KOPT-K1 (cell line): ENCODE measurements around the gene MEI4.

Experiments
- H3K27ac ChIP-seq: fragments of 200-600 bp; sonication (generic); 2 replicates; pipeline ENCODE4 v1.5.1; 2016; ENCODE audit warnings: antibody characterized with exemption, mild to moderate bottlenecking, low read depth, low read length; ENCODE audit not compliant: poor library complexity, severe bottlenecking
- H3K36me3 ChIP-seq: fragments of 200-600 bp; sonication (generic); 2 replicates; pipeline ENCODE4 v1.5.1; 2017; ENCODE audit warnings: antibody characterized with exemption, mild to moderate bottlenecking, low read length, moderate library complexity; ENCODE audit not compliant: insufficient read depth
- H3K9me3 ChIP-seq: fragments of 200-600 bp; sonication (generic); 2 replicates; pipeline ENCODE4 v1.5.1; 2017; ENCODE audit warnings: antibody characterized with exemption, low read length, mild to moderate bottlenecking; ENCODE audit not compliant: insufficient read depth, poor library complexity, severe bottlenecking

The MEI4 gene

DNA sequence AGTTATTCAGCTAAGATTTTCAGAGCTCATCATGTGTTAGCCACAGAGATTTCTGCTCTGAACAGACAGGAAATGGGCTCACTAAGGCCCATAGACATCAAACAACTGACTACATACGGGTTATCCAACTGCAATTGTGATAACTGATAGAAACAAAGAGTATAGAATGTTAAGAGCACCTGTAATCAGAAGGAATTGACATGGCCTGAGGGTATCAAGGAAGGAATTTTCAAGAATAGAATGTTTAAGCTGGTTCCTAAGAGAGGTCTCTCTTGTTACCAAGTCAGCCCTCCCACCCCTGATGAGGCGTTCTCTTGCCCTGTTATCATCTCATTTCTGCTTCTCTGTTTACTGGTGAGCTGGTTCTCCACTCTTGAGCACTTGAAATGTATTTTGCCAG is at the start of gene MEI4:
Gene MEI4, plus strand, starts transcription at position 301 of the 400 bp plus-strand sequence. CDS start 37,633 bp downstream, outside the sequence.
- H3K36me3 ChIP-seq: no peaks in the 10 kb centered on the region

GRCh38 chr6:77604476-77604875 is 48.4 kb upstream of the MEI4 start:
- no peak overlapping the region for H3K27ac ChIP-seq
- no peaks in the 10 kb centered on the region for H3K9me3 ChIP-seq
- H3K36me3 ChIP-seq: no peaks in the 10 kb centered on the region

More for the DNA sequence above, at the start of gene MEI4:
- H3K27ac ChIP-seq: no peak within 1 kb of the TSS
- no peaks in the 10 kb centered on the region for H3K9me3 ChIP-seq

GRCh38 chr6:77607004-77607403 is 45.8 kb upstream of the MEI4 start:
- Histone ChIP-seq H3K27ac (no peak overlapping the region), H3K9me3 (no peaks in the 10 kb centered on the region), H3K36me3 (no peaks in the 10 kb centered on the region)

DNA sequence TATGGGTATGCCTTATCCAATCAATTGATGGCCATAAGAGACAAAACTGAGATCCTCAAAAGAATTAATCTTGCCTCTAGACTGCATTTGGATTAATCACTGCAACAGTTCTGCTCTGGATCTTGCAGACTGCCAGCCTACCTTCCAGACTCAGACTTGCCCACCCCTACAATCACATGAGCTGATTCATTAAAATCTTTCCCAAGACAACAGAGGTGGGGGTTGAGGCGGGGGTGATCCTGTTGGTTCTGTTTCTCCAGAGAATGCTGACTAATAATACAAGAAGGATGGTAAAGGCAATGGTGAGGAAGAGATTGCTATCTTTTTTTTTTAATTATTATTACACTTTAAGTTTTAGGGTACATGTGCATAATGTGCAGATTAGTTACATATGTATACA is 43.7 kb upstream of the MEI4 start:
- Histone ChIP-seq H3K36me3 (no peaks in the 10 kb centered on the region), H3K9me3 (no peaks in the 10 kb centered on the region), H3K27ac (no peak overlapping the region)

DNA sequence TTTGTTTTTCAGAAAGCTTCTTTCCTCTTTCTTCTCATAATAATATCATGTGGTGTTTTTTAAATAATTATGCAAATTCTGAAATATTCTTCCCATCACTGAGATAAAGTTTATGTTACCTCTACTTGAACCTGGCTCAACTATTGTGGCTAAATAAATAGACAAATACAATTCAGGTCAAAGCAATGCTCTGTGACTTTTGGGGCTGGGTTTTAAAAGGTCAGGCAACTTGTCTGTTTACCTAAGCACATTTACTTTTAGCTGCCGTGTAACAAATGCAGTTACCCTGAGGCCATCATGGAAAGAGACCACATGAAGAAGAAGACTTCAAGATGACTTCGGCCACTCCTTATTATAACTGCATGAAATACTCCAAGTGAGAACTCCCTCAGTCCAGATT is 33.7 kb upstream of the MEI4 start:
- Histone ChIP-seq H3K9me3 (no peaks in the 10 kb centered on the region), H3K27ac (no peak overlapping the region), H3K36me3 (no peaks in the 10 kb centered on the region)

GRCh38 chr6:77620278-77620882 is 32.5 kb upstream of the MEI4 start:
- Histone ChIP-seq H3K27ac (no peak overlapping the region), H3K9me3 (no peaks in the 10 kb centered on the region), H3K36me3 (no peaks in the 10 kb centered on the region)

- no peak overlapping the region for H3K27ac ChIP-seq
- H3K36me3 ChIP-seq: no peaks in the 10 kb centered on the region
- H3K9me3 ChIP-seq: no peaks in the 10 kb centered on the region
These were observed 28.3 kb upstream of the MEI4 start for GRCh38 chr6:77624515-77624914.

- no peaks in the 10 kb centered on the region for H3K9me3 ChIP-seq
- no peaks in the 10 kb centered on the region for H3K36me3 ChIP-seq
- no peak overlapping the region for H3K27ac ChIP-seq
These were observed 26.4 kb upstream of the MEI4 start for GRCh38 chr6:77626426-77626825.

DNA sequence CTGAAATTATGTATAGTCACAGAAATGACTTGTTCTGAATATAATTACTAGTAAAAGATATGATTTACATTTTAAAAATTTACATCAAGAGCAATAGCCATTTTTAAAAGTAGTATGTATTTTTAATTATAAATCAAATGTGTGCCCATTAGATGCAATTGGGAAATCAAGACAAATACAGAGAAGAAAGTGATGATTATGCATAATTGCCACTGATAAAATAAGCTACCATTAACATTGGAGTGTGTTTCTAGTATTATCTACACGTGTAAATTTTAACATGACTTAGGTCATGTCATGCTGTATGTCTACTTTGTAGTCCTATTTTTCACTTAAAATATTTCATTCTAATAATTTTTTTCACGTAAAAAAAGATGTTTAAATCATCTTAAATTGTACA is 22.8 kb upstream of the MEI4 start:
- Histone ChIP-seq H3K36me3 (no peaks in the 10 kb centered on the region), H3K9me3 (no peaks in the 10 kb centered on the region), H3K27ac (no peak overlapping the region)

DNA sequence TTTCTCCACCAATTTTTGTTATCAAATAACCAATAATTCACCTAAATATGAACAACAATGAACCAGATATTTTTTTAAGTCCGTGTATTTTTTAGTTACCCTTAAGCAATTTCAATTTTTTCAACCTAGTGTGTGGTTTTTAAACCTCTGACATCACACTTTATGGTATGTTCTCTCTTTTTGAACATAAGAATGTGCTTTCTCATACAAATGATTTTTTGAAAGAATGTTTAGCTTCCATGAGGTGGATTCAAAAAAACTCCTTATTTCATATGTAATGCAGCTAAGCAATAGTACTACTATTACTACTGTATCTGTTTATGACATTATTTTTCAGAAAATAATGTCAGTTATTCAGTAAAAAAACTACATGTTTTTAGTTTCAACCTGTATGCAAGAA is 19.4 kb upstream of the MEI4 start:
- H3K27ac ChIP-seq: no peak overlapping the region

GRCh38 chr6:77633993-77634715 is 18.7 kb upstream of the MEI4 start:
- Histone ChIP-seq H3K27ac (no peak overlapping the region), H3K36me3 (no peaks in the 10 kb centered on the region), H3K9me3 (no peaks in the 10 kb centered on the region)

More for the DNA sequence above, 19.4 kb upstream of the MEI4 start:
- Histone ChIP-seq H3K36me3 (no peaks in the 10 kb centered on the region), H3K9me3 (no peaks in the 10 kb centered on the region)

GRCh38 chr6:77638129-77638830 is 14.6 kb upstream of the MEI4 start:
- H3K9me3 ChIP-seq: no peaks in the 10 kb centered on the region
- no peaks in the 10 kb centered on the region for H3K36me3 ChIP-seq
- H3K27ac ChIP-seq: no peak overlapping the region

- Histone ChIP-seq H3K27ac (no peak overlapping the region), H3K36me3 (no peaks in the 10 kb centered on the region)
These were observed 8.6 kb upstream of the MEI4 start for GRCh38 chr6:77644102-77644705.

GRCh38 chr6:77650098-77650663 is 2.7 kb upstream of the MEI4 start:
- Histone ChIP-seq H3K36me3 (no peaks in the 10 kb centered on the region), H3K9me3 (no peaks in the 10 kb centered on the region), H3K27ac (no peak overlapping the region)

More at GRCh38 chr6:77644102-77644705, 8.6 kb upstream of the MEI4 start:
- H3K9me3 ChIP-seq: no peaks in the 10 kb centered on the region

- no peak overlapping the region for H3K27ac ChIP-seq
- H3K36me3 ChIP-seq: no peaks in the 10 kb centered on the region
- no peaks in the 10 kb centered on the region for H3K9me3 ChIP-seq
These were observed 977 bp downstream of the MEI4 start for GRCh38 chr6:77653816-77654215.
